C1 segment of cervical spinal cord (tissue), 14 donors: ENCODE measurements around the gene AACS.

Experiments
- DNase-seq, 14 donors: peaks; one replicate each; lab custom pipeline; 2025; lab: John Stamatoyannopoulos, UW

AACS gene

GRCh38 chr12:125152463-125152862, 87.2 kb downstream of the AACS start:
- DNase-seq: no peak

DNA sequence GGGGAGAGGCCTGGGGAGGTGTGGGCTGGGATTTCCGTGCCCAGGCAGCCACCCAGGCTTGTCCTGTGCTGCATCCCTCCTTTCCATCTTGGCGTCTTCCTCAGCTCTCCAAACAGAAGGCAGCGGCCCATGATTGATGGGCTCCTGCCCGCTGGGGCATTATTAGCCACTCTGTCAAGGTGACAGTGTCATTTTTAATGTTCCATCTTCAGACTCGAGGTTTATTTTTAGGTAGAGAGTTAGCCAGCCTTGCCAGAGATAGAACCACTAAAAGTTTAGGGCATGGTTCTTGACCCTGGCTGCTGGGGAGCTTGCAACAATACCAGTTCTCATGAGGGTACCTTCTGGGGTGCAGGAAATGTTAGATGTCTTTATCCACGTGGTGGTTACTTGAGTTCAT, 90.1 kb downstream of the AACS start:
- DNase-seq: no peak

- no peak for DNase-seq
Observed at GRCh38 chr12:125157177-125157576, 91.9 kb downstream of the AACS start.

GRCh38 chr12:125159702-125160101, 94.5 kb downstream of the AACS start:
- no peak for DNase-seq

GRCh38 chr12:125160281-125160955, 95.2 kb downstream of the AACS start:
- no peak for DNase-seq

GRCh38 chr12:125161712-125162022, 96.4 kb downstream of the AACS start:
- DNase-seq: peak in 1 of 14 donors; percentile 36

GRCh38 chr12:125162489-125163028, 97.3 kb downstream of the AACS start:
- no peak for DNase-seq

DNA sequence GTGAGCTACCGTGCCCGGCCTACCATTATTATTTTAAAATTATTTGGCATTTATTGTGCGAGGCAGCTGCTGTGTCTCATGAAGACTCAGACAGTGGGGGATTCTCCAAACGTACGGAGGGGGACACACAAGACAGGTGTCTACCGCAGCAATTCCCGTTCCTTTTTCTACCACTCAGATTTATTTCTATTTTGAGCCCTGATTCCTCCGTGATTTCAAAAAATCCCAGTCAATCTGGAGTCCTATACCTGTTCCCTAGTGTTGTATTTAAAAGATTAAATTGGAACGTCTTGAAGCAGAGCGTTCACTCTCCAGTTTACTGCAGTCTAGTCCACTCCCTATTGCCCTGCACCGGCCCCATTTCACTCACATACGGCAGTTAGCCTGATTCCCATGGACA, 97.9 kb downstream of the AACS start:
- no peak for DNase-seq

DNA sequence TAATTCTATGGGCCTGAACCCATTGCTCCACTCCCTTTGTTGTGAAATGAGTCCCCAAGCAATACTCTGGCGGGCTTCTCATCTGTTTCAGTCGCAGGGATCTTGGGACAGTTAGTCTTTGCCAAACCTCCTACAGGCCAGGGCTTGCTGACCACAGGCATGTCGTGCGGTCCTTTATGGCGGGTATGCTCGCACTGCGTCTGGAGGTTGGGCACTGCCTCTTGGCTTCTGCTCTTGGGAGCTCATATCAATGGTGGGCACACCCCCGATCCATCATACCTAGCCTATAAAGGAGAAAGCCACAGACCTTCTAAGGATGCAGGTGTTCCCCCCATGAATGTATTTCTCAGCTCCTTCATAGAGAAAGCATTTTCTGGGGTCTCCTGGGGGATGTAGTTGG, 99.3 kb downstream of the AACS start:
- DNase-seq: no peak

- no peak for DNase-seq
Observed at GRCh38 chr12:125166041-125166440, 100.8 kb downstream of the AACS start.

DNA sequence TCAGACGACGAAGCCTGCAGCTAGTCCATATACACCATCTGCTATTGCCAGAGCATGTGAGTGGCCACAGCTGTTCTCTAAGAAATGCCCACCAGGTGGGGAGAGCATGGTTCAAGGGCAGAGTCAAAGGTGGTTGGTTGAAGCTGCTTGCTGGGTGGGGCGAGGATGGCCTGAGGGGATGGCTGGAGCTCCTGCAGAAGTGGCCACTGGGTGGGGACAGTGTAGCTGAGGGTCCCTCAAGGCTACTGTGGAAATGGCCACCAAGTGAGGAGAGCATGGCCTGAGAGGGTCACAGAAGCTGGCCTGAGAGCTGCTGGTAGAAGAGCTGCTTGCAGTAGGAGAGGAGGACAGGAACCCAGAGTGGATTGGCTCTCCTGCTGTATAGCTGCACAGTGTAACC, 102.4 kb downstream of the AACS start:
- DNase-seq: no peak

DNA sequence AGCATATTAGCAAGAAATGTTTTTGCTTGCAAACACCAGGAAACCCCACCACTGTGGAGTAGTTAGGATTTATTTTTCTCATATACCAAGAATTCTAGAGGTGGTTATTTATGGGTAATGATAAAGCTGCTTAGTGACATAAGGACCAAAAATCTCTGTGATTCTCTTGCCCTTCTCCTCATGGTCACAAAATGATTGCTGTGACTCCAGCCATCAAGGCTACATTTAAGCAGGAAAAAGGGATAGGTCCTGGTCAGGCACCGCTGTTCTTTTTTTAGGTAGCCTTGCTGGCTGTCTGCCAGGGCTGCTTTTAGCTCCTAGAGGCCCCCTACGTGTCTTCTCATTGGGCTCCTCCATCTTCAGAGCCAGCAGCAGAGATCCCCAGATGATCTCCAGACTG, 104.2 kb downstream of the AACS start:
- no peak for DNase-seq

- no peak for DNase-seq
Observed at GRCh38 chr12:125169870-125170269, 104.6 kb downstream of the AACS start.

DNA sequence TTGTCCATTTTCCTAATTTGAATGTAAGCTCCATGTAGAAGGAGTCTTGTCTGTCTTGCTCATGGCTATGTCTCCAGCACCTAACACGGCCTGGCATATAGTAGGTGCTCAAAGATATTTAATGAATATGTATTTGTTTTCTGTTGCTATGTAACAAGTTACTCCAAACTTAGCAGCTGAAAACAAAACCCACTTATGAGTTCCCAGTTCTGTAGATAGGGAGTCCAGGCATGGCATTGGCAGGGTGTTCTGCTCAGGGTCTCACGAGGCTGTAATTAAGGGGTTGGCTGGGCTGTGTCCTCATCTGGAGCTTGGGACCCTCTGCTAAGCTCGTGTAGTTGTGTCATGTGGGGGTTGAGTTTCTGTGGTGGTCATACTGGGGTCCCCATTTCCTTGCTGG, 106.0 kb downstream of the AACS start:
- no peak for DNase-seq

DNA sequence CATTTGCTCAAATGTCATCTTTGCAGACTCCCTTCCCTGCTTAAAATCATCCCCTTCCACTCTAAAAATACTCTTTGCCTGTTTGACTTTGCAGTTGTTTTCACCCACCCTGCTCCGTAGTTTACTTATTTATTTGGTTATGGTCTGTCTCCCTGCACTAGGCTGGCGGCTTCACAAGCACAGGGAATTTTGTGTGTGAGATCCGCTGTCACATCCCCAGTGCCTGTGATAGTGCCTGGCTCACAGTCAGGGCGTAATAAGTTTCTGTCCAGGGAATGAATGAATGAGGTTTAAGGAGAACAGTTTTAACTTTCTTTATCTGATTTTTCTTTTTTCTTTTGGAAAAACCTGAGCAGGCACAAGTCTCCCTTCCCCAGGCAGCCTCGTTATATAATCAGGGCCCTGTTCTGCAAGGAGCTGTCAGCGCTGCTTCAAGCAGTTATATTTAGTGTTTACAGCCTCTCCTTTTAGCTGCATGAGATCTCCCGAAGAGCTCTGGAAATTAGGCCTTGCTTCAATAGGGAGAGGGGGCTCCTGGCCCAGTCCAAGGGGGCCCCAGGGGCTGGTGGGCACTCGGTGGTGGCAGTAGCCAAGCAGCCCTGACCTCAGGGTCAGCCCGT, 107.1 kb downstream of the AACS start:
- no peak for DNase-seq

DNA sequence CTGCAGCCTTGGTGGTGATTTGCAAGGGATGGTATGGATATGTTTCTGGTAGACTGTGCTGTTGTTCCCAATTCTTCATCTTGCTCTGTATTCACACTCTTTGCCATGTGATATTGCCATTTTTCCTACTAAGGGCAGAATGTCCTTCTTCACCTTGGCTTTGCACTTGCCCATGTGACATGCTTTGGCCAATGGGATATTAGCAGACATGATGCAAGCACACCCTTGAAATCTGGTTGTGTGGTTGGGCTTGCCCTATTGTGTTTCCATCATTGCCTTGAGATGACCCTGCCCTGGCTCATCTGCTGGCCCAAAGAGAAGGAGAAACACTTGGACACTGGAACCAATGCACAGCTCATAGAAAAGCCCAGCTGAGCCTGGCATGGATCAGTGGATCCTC, 110.3 kb downstream of the AACS start:
- DNase-seq: no peak

GRCh38 chr12:125178222-125178621, 113.0 kb downstream of the AACS start:
- DNase-seq: no peak

DNA sequence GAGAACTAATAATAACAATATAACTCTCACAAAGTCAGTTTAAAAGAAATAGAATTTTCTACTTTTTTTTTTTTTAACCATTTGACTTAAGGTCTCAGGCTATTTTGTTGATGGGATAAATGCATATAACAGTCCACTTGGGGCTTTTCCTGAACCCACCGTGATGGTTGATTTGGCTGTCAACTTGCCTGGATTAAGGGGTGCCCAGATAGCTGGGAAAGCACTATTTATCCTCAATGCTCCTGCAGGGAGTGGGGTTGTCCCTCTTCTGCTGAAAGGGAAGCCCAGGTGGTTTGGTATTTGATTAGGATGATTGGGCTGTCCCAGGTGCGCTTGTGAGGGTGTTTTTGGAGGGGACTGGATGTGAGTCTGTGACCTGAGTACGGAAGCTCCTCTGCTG, 114.9 kb downstream of the AACS start:
- DNase-seq: no peak

GRCh38 chr12:125181107-125181506, 115.9 kb downstream of the AACS start:
- no peak for DNase-seq

- peak; percentile 7 to 85 (median 62) for DNase-seq
Observed at GRCh38 chr12:125183187-125184067, 118.2 kb downstream of the AACS start.

- DNase-seq: no peak
Observed at GRCh38 chr12:125184213-125184967, 119.2 kb downstream of the AACS start.

DNA sequence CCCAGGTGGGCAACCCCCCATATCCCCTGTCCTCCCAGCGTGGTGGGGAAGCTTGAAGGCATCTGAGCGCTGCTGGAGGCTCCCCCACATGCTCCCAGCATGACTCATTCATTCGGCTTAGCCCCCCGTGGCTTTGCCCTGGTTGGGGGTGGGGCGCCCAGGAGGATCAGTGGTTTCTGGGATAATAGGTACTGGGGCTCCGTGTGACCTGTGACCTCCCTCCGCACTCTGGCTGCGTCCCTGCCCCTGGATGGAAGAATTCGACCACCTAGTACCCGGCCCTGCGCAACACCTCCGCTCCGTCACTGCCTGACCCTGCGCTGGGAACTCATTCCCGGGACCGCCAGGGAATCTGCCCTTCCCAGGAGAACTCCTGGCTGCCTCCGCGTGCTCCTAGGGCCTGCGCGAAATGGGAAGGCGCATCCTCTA, 120.1 kb downstream of the AACS start:
- DNase-seq: no peak
